Activated CD8-positive, alpha-beta memory T cell treated with anti-CD3 and anti-CD28 coated beads, Interleukin-2, amount 50 U/mL, for 24 hours (primary cell): ENCODE data around the gene CLDN9.

ENCODE experiments used
- DNase-seq: peaks from one replicate; pipeline ENCODE4 v3.0.0-alpha.2; 2020; ENCODE audit errors: extremely low read depth

The CLDN9 gene

DNA sequence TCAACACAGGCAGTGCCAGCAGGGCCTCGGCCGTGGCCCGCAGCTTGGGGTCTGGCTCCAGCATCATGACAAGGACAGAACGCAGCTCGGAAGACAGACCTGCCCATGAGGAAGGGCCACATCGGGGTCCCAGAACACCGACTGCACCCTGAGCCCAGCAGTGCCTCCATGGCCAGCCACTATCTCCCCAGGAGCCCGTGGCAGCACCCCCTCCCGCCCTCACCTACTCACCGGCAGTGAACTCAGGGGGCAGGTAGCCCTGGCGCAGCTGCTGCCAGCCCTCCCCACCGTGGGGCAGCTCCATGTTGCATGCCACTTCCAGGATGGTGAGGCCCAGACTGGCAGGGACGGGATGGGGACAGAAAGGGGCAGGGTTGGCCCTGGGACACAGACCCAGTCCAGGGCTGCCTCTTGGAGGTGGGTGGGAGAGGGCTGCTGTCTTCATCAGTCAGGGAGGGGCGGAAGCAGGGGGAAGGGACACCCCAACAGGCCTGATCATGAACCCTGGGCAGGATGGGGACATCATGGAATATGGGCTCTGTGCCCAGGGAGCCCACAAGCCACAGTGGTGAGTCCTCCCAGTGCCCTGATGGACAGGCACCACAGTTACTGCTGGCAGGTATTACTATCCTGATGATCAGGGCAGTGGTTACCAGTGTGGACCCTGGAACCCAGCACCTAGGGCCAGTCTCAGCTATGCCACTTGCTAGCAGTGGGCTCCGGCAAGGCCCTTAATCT is 38.2 kb upstream of the CLDN9 start:
- no peak for DNase-seq

DNA sequence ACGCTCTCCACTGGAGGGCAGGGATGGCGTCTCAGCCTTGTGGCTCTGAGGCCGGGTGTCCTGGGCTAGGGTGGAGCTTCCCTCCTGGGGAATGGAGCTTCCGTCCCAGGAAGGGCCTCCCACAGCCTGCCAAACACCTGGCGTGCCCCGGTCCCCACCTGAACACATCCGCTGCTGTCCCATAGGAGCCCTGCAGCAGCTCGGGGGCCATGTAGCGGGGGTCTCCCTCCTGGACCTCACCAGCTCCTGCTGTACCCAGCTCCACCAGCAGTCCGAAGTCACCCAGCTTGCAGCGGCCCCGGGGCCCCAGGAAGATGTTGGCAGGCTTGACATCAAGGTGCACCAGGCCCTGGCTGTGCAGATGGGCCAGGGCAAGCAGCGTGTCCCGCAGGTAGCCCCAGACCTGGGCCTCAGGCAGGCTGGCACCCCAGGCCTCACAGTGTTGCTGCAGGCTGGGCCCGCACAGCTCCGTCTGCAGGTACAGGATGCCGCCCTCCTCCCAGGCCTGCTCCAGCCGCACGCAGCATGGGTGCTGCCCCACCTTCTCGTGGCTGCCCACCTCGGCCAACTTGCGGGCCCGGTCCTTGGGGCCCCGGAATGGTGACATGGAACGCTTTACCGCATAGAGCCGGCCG is 37.4 kb upstream of the CLDN9 start:
- no peak for DNase-seq

DNA sequence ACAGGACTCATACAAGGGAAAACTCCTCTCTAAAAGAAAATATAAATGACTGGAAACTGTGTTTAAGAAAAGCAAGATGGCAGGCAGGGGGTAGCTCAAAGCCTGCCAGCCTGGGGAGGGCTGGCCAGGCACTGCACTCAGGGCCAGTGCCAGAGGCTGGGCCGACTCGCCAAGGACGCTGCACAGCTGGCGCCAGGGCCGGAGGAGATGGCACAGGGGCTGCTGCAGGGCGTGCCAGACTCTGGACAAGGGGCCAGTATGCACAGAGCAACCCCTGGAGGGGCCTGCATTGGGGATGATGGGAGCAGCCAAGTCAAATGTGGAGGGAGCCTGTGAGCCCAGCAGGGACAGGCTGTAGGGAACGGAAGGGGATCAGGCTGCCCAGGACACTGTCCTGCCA is 36.5 kb upstream of the CLDN9 start:
- DNase-seq, result no peak

GRCh38 chr16:2976673-2977072 is 36.0 kb upstream of the CLDN9 start:
- DNase-seq, result no peak

DNA sequence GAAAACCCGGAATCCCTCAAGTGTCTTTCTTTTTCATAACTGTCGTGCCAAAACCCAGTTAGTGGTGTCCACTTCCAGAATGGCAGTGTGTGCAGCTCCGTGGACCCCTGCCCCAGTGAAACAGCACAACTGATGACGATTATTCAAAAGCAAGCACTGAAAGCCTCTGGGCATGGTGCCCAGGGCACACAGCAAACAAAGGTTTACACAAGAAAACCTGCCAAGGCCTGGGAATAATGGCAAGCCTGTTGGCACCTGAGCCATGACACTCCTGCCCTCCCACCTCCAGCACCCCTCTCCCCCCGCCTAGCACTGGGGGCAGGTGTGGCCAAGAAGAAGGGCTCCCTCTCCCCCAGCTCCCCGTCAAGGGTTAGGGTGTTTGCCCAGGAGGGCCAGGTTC is 35.3 kb upstream of the CLDN9 start:
- no peak for DNase-seq

DNA sequence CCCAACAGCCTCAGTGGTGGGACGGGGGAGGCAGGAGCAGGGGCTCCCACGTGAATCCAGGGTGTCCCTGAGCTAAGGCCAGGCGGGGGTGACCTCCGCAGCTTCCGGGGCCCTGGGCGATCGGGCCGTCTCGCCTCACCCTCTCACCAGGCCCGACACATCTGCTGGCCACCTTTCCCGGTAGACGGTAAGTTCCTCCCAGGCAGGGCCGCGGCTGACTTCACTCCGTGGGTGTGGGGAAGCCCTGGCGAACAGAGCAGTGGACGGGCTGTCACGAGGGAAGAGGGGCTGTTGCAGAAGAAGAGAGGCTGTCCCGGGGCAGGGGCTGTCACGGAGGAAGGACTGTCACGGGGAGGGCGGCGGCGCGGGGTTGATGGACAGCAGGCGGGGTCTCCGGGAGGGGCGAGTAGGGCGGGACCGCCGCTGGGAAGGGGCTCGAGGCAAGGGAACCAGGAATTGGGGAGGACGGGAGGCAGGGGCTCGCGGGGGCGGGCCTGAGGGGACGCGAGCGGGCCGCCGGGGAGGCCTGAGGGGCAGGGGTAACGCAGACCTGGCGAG is 33.0 kb upstream of the CLDN9 start:
- DNase-seq, result no peak

GRCh38 chr16:2980227-2981176 is 32.2 kb upstream of the CLDN9 start, which contains the start of gene PKMYT1:
PKMYT1 (minus strand) TSS chr16:2980446; CDS start chr16:2979657, 789 bp downstream.
- DNase-seq, result peak; percentile 75

GRCh38 chr16:2981177-2981898 is 31.4 kb upstream of the CLDN9 start:
- no peak for DNase-seq

GRCh38 chr16:2981899-2982250 is 30.8 kb upstream of the CLDN9 start:
- DNase-seq, result no peak

DNA sequence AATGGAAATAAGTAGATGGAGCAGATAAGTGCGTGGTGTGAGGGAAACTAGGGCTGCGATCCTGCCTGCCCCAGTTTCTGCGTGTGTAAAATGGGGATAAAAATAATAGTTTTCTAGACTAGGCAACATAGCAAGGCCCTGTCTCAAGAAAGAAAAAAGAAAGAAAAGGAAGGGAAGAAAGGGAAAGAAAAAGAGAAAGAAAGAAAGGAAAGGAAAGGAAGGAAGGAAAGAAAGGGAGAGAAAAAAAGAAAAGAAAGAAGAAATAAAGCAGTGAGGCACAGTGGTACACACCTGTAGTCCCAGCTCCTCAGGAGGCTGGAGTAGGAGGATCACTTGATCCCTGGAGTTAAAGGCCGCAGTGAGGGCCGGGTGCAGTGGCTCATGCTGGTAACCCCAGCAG is 30.3 kb upstream of the CLDN9 start:
- DNase-seq, result no peak

GRCh38 chr16:2983706-2984136 is 29.0 kb upstream of the CLDN9 start:
- no peak for DNase-seq

- no peak for DNase-seq
These were observed 27.3 kb upstream of the CLDN9 start for GRCh38 chr16:2985462-2985861.

- no peak for DNase-seq
These were observed 26.8 kb upstream of the CLDN9 start for GRCh38 chr16:2985893-2986355.

- no peak for DNase-seq
These were observed 26.0 kb upstream of the CLDN9 start for GRCh38 chr16:2986623-2987188.

- DNase-seq, result no peak
These were observed 25.4 kb upstream of the CLDN9 start for GRCh38 chr16:2987286-2987685.

DNA sequence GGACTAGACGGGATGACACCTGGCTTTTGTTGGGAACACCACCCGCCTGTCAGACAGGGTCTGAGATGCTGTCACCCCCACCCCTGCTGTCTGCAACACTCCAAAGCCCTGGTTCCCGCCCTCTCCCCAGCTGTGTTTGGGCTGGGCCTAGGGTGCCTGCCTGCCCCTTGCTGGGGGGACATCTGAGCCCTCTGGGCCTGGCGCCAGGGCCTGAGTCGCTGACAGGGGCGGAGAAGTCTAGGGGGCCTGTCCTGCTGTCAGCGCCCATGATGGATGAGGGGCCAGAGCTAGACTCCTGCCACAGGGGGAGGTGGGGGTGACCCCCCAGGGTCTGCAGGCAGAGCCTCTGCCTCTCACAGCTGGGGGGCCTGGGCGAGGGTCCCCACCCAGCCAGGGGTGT is 24.9 kb upstream of the CLDN9 start:
- no peak for DNase-seq

GRCh38 chr16:2988590-2989099 is 24.1 kb upstream of the CLDN9 start:
- DNase-seq, result no peak

DNA sequence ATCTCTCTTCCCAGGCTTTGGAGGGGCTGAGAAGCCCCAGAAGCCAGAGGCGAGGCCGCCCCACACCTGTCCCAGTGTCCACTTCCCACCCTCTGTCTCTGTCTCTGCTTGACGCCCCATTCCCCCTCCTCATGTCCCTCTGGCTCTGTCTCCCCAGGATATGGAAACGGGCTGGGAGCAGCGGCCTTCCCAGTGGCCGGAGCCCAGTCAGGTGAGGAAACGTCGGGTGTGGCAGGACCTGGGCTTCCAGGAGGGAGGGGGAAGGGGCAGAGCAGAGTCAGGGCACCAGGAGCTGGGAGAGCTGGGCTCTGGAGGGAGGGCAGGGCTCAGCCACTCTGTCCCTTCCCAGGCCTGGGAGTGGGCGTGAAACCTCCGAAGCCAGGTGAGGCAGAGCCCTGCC is 21.8 kb upstream of the CLDN9 start:
- DNase-seq, result no peak

DNA sequence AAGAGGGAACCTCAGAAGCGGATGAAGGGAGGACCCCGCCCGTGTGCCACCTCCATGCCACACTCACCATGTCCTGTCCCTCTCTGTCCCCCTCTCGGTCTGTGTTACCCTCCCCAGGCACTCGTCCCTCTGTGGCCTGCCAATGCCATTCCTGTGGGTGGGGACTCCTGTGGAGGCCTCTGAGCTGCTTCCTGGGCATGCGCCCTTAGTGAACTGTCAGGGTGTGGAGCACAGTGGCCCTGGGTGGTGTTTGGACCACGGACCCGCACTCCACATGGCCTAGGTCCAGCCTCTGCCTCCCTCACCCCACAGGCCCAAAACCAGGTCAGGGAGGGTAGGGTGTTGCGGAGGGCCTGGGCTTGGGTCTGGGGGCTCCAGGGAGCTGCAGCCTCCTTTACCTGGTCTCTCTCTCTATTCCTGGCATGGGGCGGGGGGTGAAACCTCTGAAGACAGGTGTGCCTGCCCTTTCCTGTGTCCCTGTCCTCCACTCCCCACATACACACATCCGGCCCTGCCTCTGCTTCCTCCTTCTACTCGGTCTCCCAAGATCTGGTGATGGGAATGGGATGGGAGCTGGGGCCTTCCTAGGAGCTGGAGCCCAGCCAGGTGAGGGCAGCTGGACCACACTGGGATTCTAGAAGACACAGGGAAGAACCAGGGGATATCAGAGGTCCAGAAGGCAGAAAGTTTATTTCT is 21.0 kb upstream of the CLDN9 start:
- no peak for DNase-seq

- DNase-seq, result no peak
These were observed 20.2 kb upstream of the CLDN9 start for GRCh38 chr16:2992383-2993081.
